ENCODE measurements around the gene FBLN2.

The FBLN2 gene

DNA sequence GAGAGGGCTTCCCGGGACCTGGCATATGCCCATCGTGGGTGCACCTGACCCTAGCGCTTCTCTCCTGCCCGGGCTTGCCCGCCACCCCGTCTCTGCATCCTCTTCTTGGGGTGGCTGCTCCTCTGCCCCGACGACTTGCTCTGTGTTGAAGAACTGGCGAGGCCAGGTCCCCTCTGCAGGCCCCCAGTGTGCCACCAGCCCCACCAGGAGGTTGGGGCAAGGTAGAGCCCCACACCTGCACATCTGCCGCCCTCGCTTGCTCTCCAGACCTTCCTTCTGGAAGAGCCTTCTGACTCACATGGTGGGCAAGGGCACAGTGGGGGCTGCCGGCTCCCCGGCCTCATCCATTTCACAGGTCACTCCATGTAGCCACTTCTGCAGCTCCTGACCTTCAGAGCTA, 84.3 kb downstream of the FBLN2 start:
- H3K4me3 ChIP-seq (ENCODE audit: low read length), result no peak overlapping the region
- TF ChIP-seq ZNF274 (IDR thresholded peaks at IDR 0.05; ENCODE audit: low read depth, low read length), result no peak

GRCh38 chr3:13634151-13634550, 85.2 kb downstream of the FBLN2 start:
- no peak overlapping the region for H3K4me3 ChIP-seq (ENCODE audit: low read length)
- no peak for TF ChIP-seq ZNF274 (IDR thresholded peaks at IDR 0.05; ENCODE audit: low read depth, low read length)

GRCh38 chr3:13634615-13635014, 85.7 kb downstream of the FBLN2 start:
- no peak overlapping the region for H3K4me3 ChIP-seq (ENCODE audit: low read length)
- TF ChIP-seq ZNF274 (IDR thresholded peaks at IDR 0.05; ENCODE audit: low read depth, low read length), result no peak

DNA sequence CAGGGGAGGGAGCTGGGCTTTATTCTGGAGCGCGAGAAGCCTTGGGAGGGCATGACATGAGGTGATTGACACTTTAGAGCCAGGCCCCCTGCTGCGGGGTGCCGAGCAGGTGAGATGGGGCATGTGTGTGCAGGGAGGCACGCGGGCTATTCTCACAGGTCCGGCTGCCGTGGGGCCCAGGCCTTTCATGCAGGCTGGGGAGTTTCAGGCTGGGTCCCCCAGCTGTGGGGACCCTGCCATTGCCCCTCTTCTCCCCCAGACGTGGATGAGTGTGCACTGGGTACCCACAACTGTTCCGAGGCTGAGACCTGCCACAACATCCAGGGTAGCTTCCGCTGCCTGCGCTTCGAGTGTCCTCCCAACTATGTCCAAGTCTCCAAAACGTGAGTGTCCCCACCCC, 87.3 kb downstream of the FBLN2 start:
- no peak overlapping the region for H3K4me3 ChIP-seq (ENCODE audit: low read length)

GRCh38 chr3:13636874-13637273, 87.9 kb downstream of the FBLN2 start:
- no peak for TF ChIP-seq ZNF274 (IDR thresholded peaks at IDR 0.05; ENCODE audit: low read depth, low read length)
- H3K4me3 ChIP-seq (ENCODE audit: low read length), result no peak overlapping the region

More for the DNA sequence above, 87.3 kb downstream of the FBLN2 start:
- no peak for TF ChIP-seq ZNF274 (IDR thresholded peaks at IDR 0.05; ENCODE audit: low read depth, low read length)

DNA sequence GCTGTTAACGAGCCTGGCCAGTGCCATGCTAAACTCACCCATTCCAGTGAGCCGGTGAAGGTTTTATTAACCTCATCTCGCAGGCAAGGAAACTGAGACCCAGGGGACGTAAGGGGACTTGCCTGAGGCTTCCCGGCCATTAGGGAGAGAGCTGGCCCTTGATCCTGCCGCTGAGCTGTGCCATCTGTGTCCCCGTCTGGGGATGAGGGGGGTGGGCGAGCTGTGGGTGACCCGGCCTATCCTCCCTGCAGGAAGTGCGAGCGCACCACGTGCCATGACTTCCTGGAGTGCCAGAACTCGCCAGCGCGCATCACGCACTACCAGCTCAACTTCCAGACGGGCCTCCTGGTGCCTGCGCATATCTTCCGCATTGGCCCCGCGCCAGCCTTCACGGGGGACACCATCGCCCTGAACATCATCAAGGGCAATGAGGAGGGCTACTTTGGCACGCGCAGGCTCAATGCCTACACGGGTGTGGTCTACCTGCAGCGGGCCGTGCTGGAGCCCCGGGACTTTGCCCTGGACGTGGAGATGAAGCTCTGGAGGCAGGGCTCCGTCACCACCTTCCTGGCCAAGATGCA, 88.5 kb downstream of the FBLN2 start:
- no peak overlapping the region for H3K4me3 ChIP-seq (ENCODE audit: low read length)

GRCh38 chr3:13637953-13638352, 89.0 kb downstream of the FBLN2 start:
- no peak overlapping the region for H3K4me3 ChIP-seq (ENCODE audit: low read length)
- no peak for TF ChIP-seq ZNF274 (IDR thresholded peaks at IDR 0.05; ENCODE audit: low read depth, low read length)

More for the DNA sequence above, 88.5 kb downstream of the FBLN2 start:
- TF ChIP-seq ZNF274 (IDR thresholded peaks at IDR 0.05; ENCODE audit: low read depth, low read length), result no peak

DNA sequence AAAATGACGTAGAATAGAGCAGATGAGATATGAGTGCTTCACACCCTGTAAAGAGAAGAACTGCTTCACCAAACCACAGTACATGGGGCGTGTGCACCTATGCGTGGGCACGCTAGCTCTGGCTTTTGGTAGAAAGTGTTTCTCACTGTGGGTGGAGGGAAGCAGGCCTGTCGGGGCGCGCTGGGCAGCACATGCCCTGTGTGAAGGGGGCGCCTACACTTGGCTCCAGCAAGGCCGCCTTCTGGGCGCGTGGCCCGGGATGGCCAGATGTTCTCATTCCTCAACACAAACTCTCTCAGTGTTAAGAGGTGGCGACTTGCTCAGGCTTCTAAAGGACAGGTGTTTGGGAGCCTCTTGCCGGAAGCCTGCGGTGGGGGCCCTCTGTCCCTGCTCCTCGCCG, 90.0 kb downstream of the FBLN2 start:
- no peak overlapping the region for H3K4me3 ChIP-seq (ENCODE audit: low read length)
- TF ChIP-seq ZNF274 (IDR thresholded peaks at IDR 0.05; ENCODE audit: low read depth, low read length), result no peak

DNA sequence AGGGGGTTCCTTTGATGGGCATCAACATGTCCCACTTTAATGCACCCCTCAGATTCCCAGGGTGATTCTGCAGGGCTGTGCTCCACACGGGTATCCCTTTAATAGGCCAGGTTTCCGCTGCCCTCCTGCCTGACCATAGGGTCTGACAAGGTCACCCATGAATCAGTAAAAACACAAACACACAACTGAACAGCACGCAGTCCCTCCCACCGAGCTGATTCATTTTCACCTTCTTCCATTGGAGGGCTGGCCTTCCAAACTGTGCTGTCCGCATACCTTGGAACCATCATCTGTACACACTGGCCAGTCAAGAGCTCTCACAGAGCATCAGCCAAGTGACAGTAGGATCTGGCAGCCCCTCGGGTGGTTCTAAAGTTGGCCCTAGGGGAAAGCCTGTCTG, 93.7 kb downstream of the FBLN2 start:
- TF ChIP-seq ZNF274 (IDR thresholded peaks at IDR 0.05; ENCODE audit: low read depth, low read length), result no peak
- H3K4me3 ChIP-seq (ENCODE audit: low read length), result no peak overlapping the region

DNA sequence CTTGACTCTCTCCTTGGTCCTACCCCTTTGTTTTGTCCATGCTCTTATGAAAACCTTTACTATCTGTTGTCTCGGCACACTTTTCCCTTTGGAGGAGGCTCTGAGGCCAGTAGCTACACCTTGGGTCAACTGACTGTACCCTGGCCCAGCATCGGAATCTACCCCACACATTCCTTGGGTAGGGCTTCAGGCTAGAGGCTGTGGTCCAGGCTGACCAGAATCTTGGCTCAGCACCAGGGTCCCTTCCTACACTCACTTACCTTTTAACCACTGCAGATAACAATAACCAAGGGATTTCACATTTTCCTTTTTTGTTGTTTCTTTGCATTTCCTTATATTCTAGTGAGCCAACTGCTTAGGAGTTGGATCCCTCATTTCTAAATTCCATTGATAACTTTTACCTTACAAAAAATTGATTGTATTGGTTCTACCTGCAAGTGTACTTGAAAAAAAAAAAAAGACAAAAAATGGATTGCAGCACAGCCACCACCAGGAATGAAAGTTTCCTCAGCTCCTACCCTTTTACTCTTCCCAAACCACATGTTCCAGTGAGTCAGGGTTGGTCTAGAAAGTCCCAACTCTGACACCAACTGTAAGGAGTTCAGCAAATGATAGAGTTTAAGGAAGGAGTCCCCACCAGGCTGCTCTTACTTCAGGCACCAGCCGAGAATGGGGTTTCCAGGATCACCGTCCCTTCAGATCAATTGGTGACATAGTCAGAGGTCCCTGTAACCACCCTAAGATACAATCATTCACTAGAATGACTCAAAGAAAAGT, 95.6 kb downstream of the FBLN2 start:
- no peak overlapping the region for H3K4me3 ChIP-seq (ENCODE audit: low read length)
- TF ChIP-seq ZNF274 (IDR thresholded peaks at IDR 0.05; ENCODE audit: low read depth, low read length), result no peak

DNA sequence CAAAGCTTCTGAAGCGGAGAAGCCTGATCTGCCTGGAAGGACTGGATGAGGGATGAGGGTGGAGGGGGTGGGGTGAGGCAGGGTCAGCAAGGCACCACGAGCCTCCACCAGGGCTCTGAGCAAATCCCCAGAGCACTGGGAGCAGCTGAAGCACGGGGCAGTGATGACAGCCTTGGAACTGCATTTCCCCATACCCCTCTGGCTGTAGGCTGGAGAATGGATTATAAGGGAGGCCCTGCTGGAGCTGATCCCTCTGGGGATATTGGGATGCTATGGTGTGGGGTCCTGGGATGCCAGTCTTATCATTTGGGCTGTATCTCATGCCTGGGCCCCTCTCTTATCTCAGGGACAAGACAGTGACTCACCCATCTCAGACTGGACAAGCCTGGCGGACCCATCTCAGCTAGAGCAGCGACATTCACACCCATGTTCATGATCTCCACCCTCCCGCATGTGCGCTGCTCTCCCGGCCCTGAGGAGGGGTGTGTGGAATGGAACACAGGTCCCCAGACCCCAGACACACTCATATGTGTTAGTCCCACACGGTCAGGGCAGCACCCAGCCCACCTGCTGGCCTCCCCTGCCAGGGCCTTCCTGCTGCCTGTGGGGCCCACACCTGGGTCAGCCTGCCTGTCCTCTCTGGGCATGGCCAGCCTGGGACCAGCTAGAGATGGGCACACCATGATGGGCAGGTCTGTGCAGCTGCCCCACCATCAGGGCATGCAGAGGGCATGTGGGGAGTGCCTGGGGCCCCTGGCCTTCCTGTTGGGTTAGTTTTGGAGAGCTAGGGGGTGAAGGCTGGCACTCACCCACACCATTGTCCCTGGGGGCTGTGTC, 97.1 kb downstream of the FBLN2 start:
- TF ChIP-seq ZNF274 (IDR thresholded peaks at IDR 0.05; ENCODE audit: low read depth, low read length), result no peak
- H3K4me3 ChIP-seq (ENCODE audit: low read length), result no peak overlapping the region

DNA sequence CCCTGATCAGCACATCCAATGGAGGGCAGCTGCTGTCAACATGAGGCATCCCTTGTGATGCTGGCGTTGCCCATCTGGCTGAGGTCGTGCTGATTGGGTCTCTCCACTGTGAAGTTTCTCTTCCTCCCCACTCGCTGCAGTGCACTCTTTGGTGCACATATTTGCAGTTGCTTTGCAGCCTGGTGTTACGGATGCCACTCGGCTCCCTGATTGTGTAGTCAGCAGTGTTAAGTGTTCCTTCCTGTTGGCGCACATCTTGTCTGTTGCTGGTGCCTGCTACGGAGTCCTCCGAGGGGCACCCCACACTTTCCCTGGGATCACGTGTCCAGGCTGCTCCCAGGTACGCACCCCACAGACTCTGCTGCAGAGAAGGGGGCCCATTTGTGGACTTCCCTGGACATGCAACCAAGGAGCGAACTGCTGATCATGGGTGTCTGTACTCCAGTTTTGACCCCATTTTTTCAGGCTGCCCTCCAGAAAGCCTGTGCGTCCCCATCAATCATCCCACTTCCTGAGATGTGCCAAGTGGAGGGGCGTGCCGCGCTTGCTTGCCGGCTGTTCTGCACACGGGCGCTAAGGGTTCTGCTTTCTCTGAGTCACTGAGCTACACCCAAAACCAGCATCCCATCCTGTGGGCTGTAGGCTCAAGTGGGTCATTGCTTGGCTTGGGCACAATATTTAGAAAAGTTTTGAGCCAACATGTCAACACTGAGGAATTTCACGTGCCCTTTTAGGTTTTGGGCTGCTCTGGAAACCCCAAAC, 98.6 kb downstream of the FBLN2 start:
- TF ChIP-seq ZNF274 (IDR thresholded peaks at IDR 0.05; ENCODE audit: low read depth, low read length), result no peak

DNA sequence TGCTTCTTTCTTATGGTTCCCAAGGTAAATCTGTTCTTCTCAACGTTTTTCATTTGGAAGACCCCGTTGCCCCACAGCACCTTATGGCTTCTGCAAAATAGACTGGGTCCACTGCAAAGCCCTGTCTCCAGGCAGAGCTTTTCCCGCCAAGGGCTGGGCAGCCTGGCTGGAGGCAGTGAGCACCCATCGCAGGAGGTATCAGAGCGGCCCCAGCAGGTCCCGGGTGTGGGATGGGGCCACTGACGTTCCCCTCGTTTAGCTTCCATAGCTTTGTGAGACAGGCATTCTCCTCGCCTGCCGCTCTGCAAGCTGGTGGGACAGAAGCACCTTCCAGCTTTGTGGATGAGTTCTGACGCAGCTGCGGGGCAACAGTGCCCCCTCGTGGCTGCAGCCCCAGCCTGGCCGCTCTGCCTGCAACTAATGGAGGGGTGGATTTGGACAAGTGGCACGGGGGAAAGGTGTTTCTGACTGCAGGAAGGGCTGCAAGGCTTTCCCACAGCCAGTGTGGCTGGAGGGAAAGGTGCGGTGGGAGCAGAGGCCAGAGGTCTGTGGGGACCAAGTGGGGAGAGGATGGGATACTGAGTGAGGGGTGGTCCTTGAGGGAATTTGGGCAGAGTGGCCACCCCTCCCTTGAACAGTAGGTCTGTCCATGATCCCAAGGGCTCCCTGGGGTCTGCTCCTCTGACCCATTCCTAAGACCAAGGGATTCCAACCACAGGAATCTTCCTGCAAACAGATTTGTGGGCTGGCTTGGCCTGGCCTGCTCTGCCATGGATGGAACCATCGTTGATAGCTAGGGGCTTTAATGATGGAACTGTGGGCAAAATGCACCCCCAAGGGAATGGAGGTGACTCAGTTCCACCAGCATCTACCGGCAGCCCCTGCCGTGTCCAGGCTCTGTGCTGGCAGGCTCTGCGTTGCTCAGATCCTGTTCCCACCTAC, 99.4 kb downstream of the FBLN2 start:
- no peak for TF ChIP-seq ZNF274 (IDR thresholded peaks at IDR 0.05; ENCODE audit: low read depth, low read length)
- H3K4me3 ChIP-seq (ENCODE audit: low read length), result no peak overlapping the region

More for the DNA sequence above, 98.6 kb downstream of the FBLN2 start:
- H3K4me3 ChIP-seq (ENCODE audit: low read length), result no peak overlapping the region
